ENCODE results near the gene C19orf85. TPM values are rescaled to one million over a fixed set of nuclear protein-coding genes. Genes with fewer than 3 reads are reported as not detected.

Gene C19orf85
- total RNA-seq, 4 donors from 2014 or later: not detected

DNA sequence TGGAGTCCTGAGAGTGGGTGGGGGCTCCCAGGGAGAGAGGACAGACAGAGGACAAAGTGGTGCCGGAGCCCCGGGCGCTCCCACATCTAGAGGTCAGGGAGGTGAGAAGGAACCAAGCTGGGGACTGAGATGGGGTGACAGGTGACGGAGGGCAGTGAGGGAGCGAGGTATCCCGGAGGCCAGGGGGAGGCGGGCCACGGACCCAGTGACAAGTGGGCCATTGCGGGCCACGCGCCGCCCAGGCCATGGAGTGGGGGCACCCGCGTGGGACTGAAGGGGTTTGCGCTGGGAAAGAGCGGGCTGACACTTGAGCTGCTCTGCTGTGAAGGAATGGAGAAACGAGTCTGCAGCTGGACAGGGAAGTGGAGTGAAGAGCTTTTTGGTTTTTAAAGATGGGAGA is 14.5 kb upstream of the C19orf85 start:
- Histone ChIP-seq H3K27ac (no peak overlapping the region), H3K4me3 (no peak overlapping the region), H3K27me3 (no peaks in the 10 kb centered on the region), H3K9me3 (no peaks in the 10 kb centered on the region), H3K4me1 (peaks cover 0 to 41% (median 24%) of the 10 kb centered on the region in 4 donors), H3K36me3 (peaks cover 0 to 31% (median 0%) of the 10 kb centered on the region in 3 donors)
- whole genome bisulfite sequencing, 2 donors: 80 to 83% methylated on average over 17 of the region's 17 CpGs
- DNase-seq (ENCODE audit: low spot score in 2 of 2): no peak
- TF ChIP-seq POLR2A (IDR thresholded peaks at IDR 0.05) (no peak), EP300 (IDR thresholded peaks at IDR 0.05) (no peak)
- TF ChIP-seq, protein P1, sequence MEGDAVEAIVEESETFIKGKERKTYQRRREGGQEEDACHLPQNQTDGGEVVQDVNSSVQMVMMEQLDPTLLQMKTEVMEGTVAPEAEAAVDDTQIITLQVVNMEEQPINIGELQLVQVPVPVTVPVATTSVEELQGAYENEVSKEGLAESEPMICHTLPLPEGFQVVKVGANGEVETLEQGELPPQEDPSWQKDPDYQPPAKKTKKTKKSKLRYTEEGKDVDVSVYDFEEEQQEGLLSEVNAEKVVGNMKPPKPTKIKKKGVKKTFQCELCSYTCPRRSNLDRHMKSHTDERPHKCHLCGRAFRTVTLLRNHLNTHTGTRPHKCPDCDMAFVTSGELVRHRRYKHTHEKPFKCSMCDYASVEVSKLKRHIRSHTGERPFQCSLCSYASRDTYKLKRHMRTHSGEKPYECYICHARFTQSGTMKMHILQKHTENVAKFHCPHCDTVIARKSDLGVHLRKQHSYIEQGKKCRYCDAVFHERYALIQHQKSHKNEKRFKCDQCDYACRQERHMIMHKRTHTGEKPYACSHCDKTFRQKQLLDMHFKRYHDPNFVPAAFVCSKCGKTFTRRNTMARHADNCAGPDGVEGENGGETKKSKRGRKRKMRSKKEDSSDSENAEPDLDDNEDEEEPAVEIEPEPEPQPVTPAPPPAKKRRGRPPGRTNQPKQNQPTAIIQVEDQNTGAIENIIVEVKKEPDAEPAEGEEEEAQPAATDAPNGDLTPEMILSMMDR (IDR thresholded peaks at IDR 0.05): no peak

DNA sequence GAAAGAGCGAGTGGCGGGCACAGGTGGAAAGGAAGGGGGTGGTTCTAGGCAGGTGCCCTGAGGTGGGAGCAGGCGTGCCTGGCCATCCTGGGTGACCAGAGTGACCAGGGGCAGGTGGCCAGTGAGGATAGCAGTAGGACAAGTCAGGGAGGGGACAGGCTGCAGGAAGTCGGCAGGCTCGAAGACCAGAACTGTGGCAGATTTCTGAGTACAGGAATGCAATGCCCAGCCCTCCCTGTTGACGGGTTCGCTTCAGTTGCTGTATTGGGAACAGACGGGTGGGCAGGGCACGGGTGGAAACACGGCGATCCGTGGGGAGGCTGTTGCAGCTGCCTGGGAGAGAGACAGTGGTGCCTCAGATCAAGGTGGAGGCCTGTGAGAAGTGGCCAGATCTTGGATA is 13.8 kb upstream of the C19orf85 start:
- no peak for DNase-seq (ENCODE audit: low spot score in 2 of 2)
- WGBS, 2 donors: 79 to 87% methylated on average over 12 of the region's 12 CpGs
- no peak overlapping the region for H3K27ac ChIP-seq
- no peaks in the 10 kb centered on the region for H3K9me3 ChIP-seq
- H3K4me1 ChIP-seq: peaks cover 0 to 45% (median 30%) of the 10 kb centered on the region in 4 donors
- H3K36me3 ChIP-seq: peaks cover 0 to 26% (median 0%) of the 10 kb centered on the region in 3 donors
- H3K27me3 ChIP-seq: no peaks in the 10 kb centered on the region
- H3K4me3 ChIP-seq: no peak overlapping the region
- no peak for TF ChIP-seq POLR2A (IDR thresholded peaks at IDR 0.05)
- TF ChIP-seq EP300 (IDR thresholded peaks at IDR 0.05): no peak
- TF ChIP-seq, protein P1 (IDR thresholded peaks at IDR 0.05): no peak

DNA sequence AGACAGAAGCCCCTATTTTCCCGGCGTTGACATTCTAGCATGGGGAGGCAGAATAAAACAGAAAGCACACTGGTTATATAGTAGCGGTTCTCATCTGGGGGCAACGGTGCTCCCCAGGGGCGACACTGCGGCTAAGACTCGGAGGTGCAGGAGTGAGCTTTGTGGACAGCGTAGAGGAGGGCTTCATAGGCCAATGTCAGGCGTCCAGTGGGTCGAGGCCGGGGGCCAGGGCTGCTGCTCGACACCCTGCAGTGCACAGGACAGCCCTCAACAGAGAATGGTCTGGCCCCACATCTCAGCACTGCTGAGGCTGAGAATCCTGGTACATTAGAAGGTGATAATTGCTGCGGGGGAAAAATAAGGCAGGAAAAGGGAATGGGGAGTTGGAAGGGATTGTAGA is 13.4 kb upstream of the C19orf85 start:
- WGBS, 2 donors: 80 to 82% methylated on average over 13 of the region's 13 CpGs
- DNase-seq (ENCODE audit: low spot score in 2 of 2): no peak
- H3K4me3 ChIP-seq: peak overlapping the region in 1 of 4 donors; percentile 78
- H3K36me3 ChIP-seq: peaks cover 0 to 22% (median 0%) of the 10 kb centered on the region in 3 donors
- peaks cover 0 to 49% (median 33%) of the 10 kb centered on the region in 4 donors for H3K4me1 ChIP-seq
- no peaks in the 10 kb centered on the region for H3K27me3 ChIP-seq
- H3K9me3 ChIP-seq: no peaks in the 10 kb centered on the region
- H3K27ac ChIP-seq: peak overlapping the region in 1 of 4 donors; percentile 99
- TF ChIP-seq EP300 (IDR thresholded peaks at IDR 0.05) (no peak), POLR2A (IDR thresholded peaks at IDR 0.05) (no peak)
- TF ChIP-seq, protein P1 (IDR thresholded peaks at IDR 0.05): no peak

DNA sequence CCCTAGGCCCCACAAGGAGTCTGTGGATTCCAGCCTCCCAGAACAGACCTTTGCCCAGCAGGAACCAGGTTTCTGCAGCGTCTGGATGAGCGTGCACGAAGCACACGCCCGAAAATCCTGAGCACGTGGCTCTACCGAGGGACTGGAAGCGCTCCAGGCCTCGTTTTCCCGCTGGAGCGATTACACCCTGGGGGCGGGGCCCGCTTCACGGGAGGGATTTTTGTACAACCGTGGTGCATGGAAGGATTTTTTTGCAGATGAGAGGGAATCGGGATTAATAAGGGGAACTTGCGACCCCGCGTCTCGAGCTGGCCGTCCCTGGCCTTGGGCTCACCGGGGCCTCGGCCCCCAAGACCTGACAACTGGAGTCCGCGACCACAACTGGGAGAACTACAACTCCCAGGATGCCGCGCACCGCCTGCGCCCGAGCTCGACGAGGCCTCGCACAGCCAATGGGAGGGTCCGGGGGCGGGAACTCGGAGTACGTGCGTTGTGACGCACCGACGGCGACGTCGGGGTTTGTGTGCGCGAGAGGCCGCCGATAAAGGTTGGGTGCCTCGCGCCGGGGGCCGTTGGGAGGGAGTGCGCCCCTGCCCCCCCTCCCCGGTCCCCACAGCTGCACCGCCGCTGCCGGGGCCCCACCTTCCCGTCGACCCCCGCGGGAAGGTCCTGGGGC is 11.7 kb upstream of the C19orf85 start, which contains the start of gene ZNF628:
Gene ZNF628, plus strand, starts transcription at position 518 of the 676 bp plus-strand sequence. CDS start 3,294 bp downstream, outside the sequence.
- 1 to 2% methylated on average over 28 to 41 of the region's 61 CpGs for WGBS, 2 donors
- no peaks in the 10 kb centered on the region for H3K27me3 ChIP-seq

More for the DNA sequence above, 11.7 kb upstream of the C19orf85 start, which contains the start of gene ZNF628:
- DNase-seq (ENCODE audit: low spot score in 2 of 2): peak; percentile 96 to 98
- Histone ChIP-seq H3K4me3 (peak within 1 kb of the TSS; percentile 39 to 79 (median 60)), H3K36me3 (peaks cover 0 to 5% (median 0%) of the 10 kb centered on the region in 3 donors), H3K27ac (peak within 1 kb of the TSS; percentile 90 to 99 (median 98)), H3K4me1 (peaks cover 0 to 55% (median 37%) of the 10 kb centered on the region in 4 donors), H3K9me3 (no peaks in the 10 kb centered on the region)
- TF ChIP-seq, protein P1 (IDR thresholded peaks at IDR 0.05): peak in 2 of 5 experiments; percentile 17 to 27
- TF ChIP-seq POLR2A (IDR thresholded peaks at IDR 0.05) (peak; percentile 73 to 76), EP300 (IDR thresholded peaks at IDR 0.05) (peak; percentile 79 to 84)

Data from tibial nerve (tissue), 4 donors.